ENCODE data around the gene RAD9A.
A peak's percentile ranks its signal among the peaks of the same experiment; 100 is the strongest.
"Not testable (repeated sequence)": the region's sequence is repeated elsewhere in the genome, so short reads cannot be mapped to it uniquely, and the experiment has no call there.

The RAD9A gene

GRCh38 chr11:67422891-67423290 is 31.1 kb downstream of the RAD9A start:
- ATAC-seq (ENCODE audit: low read depth) (no peak), DNase-seq (ENCODE audit: low spot score in 2 of 2) (no peak)
- Mint-ChIP-seq H3K27ac (no peak overlapping the region), H3K9me3 (no peaks in the 10 kb centered on the region), H3K4me3 (peak overlapping the region; percentile 33), H3K4me1 (peaks cover 27% of the 10 kb centered on the region), H3K36me3 (peaks cover 1% of the 10 kb centered on the region), H3K27me3 (no peaks in the 10 kb centered on the region)

- no peak for ATAC-seq (ENCODE audit: low read depth)
- Mint-ChIP-seq H3K9me3 (no peaks in the 10 kb centered on the region), H3K36me3 (peaks cover 1% of the 10 kb centered on the region), H3K4me3 (no peak overlapping the region), H3K27me3 (no peaks in the 10 kb centered on the region), H3K4me1 (peaks cover 23% of the 10 kb centered on the region), H3K27ac (no peak overlapping the region)
- DNase-seq (ENCODE audit: low spot score in 2 of 2): no peak
Measured at GRCh38 chr11:67423466-67423865, 31.7 kb downstream of the RAD9A start.

- ATAC-seq (ENCODE audit: low read depth) (no peak), DNase-seq (ENCODE audit: low spot score in 2 of 2) (no peak)
- H3K4me3 Mint-ChIP-seq: no peak overlapping the region
- no peaks in the 10 kb centered on the region for H3K9me3 Mint-ChIP-seq
- no peak overlapping the region for H3K27ac Mint-ChIP-seq
- no peaks in the 10 kb centered on the region for H3K27me3 Mint-ChIP-seq
- H3K4me1 Mint-ChIP-seq: peaks cover 27% of the 10 kb centered on the region
- H3K36me3 Mint-ChIP-seq: peaks cover 1% of the 10 kb centered on the region
Measured at GRCh38 chr11:67423891-67424613, 32.3 kb downstream of the RAD9A start.

- Mint-ChIP-seq H3K4me3 (peak overlapping the region; percentile 97), H3K4me1 (peaks cover 22% of the 10 kb centered on the region)
- DNase-seq (ENCODE audit: low spot score in 2 of 2); ATAC-seq (ENCODE audit: low read depth); H3K27me3 Mint-ChIP-seq; H3K9me3 Mint-ChIP-seq; H3K27ac Mint-ChIP-seq; H3K36me3 Mint-ChIP-seq: not testable (repeated sequence)
Measured at GRCh38 chr11:67427364-67427859, 35.6 kb downstream of the RAD9A start.

GRCh38 chr11:67428052-67429001 is 36.5 kb downstream of the RAD9A start, which contains the start of gene RPS6KB2:
TSS of gene RPS6KB2 (plus strand) at chr11:67428494. CDS start at chr11:67428546, 52 bp downstream.
- Mint-ChIP-seq H3K4me3 (peak within 1 kb of the TSS; percentile 97), H3K27ac (peak within 1 kb of the TSS; percentile 95)

DNA sequence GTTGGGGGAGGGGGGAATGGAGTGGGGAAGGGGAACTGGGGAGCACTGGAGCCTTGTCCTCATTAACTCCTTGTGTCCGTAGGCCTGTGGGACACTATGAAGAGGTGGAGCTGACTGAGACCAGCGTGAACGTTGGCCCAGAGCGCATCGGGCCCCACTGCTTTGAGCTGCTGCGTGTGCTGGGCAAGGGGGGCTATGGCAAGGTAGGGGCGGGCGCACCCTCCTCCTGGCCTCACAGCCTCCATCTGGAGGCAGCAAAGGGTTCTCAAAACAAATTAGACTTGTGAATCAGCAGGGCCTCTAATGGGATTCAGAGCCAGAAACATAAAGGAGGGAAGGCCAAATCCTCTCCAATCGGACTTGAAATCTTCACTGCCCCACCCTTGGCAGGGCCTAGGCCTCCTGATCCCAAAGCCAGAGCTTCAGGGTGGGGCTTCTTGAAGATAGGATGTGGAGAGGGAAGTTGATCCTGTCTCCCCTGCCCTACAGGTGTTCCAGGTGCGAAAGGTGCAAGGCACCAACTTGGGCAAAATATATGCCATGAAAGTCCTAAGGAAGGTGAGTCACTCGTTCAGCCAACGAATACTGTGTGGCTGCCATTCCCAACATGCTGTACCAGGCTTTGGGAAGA is 37.4 kb downstream of the RAD9A start:
- DNase-seq (ENCODE audit: low spot score in 2 of 2): no peak
- no peak for ATAC-seq (ENCODE audit: low read depth)
- peaks cover 28% of the 10 kb centered on the region for H3K4me1 Mint-ChIP-seq
- peak overlapping the region; percentile 95 for H3K27ac Mint-ChIP-seq
- H3K9me3 Mint-ChIP-seq: no peaks in the 10 kb centered on the region
- no peaks in the 10 kb centered on the region for H3K27me3 Mint-ChIP-seq
- peaks cover 7% of the 10 kb centered on the region for H3K36me3 Mint-ChIP-seq
- H3K4me3 Mint-ChIP-seq: peak overlapping the region; percentile 97

More at GRCh38 chr11:67428052-67429001, 36.5 kb downstream of the RAD9A start, which contains the start of gene RPS6KB2:
- ATAC-seq (ENCODE audit: low read depth) (peak; percentile 91), DNase-seq (ENCODE audit: low spot score in 2 of 2) (peak; percentile 98 to 100)
- no peaks in the 10 kb centered on the region for H3K9me3 Mint-ChIP-seq
- H3K36me3 Mint-ChIP-seq: peaks cover 7% of the 10 kb centered on the region
- peaks cover 21% of the 10 kb centered on the region for H3K4me1 Mint-ChIP-seq
- no peaks in the 10 kb centered on the region for H3K27me3 Mint-ChIP-seq

- no peak for ATAC-seq (ENCODE audit: low read depth)
- no peak overlapping the region for H3K27ac Mint-ChIP-seq
Measured at GRCh38 chr11:67429722-67430121, 37.9 kb downstream of the RAD9A start.

GRCh38 chr11:67431346-67432249 is 39.8 kb downstream of the RAD9A start:
- no peak for DNase-seq (ENCODE audit: low spot score in 2 of 2)
- Mint-ChIP-seq H3K4me1 (peaks cover 37% of the 10 kb centered on the region), H3K4me3 (no peak overlapping the region), H3K27ac (no peak overlapping the region), H3K36me3 (peaks cover 17% of the 10 kb centered on the region), H3K9me3 (no peaks in the 10 kb centered on the region), H3K27me3 (no peaks in the 10 kb centered on the region)
- no peak for ATAC-seq (ENCODE audit: low read depth)

More at GRCh38 chr11:67429722-67430121, 37.9 kb downstream of the RAD9A start:
- Mint-ChIP-seq H3K9me3 (no peaks in the 10 kb centered on the region), H3K4me1 (peaks cover 26% of the 10 kb centered on the region), H3K4me3 (peak overlapping the region; percentile 39), H3K27me3 (no peaks in the 10 kb centered on the region), H3K36me3 (peaks cover 7% of the 10 kb centered on the region)
- DNase-seq (ENCODE audit: low spot score in 2 of 2): no peak

DNA sequence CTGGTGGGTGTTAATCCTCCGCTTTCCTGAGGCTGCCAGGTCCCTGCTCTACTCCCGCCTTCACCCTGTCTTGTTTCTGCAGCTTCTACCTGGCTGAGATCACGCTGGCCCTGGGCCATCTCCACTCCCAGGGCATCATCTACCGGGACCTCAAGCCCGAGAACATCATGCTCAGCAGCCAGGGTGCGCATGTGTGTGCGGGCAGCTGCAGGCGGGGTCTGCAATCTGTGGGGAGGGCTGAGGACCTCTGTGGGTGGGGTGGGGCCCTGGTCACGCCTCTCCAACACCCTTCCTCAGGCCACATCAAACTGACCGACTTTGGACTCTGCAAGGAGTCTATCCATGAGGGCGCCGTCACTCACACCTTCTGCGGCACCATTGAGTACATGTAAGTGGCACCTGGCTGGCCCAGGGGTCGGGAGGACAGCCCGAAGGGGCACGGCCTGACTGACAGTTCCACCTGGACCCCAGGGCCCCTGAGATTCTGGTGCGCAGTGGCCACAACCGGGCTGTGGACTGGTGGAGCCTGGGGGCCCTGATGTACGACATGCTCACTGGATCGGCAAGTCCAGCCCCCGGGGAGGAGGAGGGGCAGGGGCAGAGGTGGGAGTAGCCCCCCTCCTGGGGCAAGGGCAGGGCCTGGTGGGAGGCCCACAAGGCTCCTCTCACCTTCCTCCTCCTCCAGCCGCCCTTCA is 41.0 kb downstream of the RAD9A start:
- peaks cover 18% of the 10 kb centered on the region for H3K36me3 Mint-ChIP-seq
- ATAC-seq (ENCODE audit: low read depth) (no peak), DNase-seq (ENCODE audit: low spot score in 2 of 2) (no peak)
- H3K27me3 Mint-ChIP-seq: no peaks in the 10 kb centered on the region
- H3K9me3 Mint-ChIP-seq: no peaks in the 10 kb centered on the region
- peak overlapping the region; percentile 75 for H3K27ac Mint-ChIP-seq
- no peak overlapping the region for H3K4me3 Mint-ChIP-seq
- H3K4me1 Mint-ChIP-seq: peaks cover 38% of the 10 kb centered on the region

DNA sequence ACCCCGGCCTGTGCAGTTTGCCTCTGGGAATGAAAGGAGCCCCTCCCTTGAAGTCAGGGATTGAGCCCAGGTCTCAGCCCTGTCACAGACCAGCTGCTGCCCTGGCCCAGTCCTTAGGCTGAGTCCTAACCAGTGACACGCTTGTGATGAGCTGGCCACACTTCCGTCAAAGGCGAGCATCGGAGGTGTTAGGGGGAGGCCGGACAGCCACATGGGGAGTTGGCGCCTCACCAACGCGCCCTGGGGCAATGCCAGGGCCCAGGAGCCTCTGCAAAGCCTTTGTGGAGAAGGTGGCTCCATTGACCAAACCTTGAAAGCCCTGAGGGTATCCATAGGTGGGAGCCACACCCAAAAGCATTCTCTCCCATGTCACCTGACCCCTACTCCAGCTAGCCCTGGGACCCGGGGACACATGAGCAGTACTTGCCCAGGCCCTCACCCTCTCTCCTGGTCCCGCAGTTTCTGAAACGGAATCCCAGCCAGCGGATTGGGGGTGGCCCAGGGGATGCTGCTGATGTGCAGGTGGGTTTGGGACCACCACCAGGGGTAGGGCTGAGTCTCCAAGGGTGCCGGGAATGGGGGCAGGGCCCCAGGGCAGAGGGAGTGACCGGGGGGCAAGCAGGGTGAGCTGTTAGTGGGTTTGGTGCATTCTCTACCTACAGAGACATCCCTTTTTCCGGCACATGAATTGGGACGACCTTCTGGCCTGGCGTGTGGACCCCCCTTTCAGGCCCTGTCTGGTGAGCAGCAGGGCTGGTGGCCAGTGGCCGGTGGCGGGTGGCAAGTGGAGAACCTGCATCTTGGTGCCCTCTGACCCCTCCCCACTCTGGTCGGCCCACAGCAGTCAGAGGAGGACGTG is 42.0 kb downstream of the RAD9A start:
- H3K27me3 Mint-ChIP-seq: no peaks in the 10 kb centered on the region
- no peak for DNase-seq (ENCODE audit: low spot score in 2 of 2)
- peak overlapping the region; percentile 75 for H3K27ac Mint-ChIP-seq
- peak overlapping the region; percentile 71 for H3K4me3 Mint-ChIP-seq
- no peak for ATAC-seq (ENCODE audit: low read depth)
- peaks cover 18% of the 10 kb centered on the region for H3K36me3 Mint-ChIP-seq
- H3K4me1 Mint-ChIP-seq: peaks cover 35% of the 10 kb centered on the region
- H3K9me3 Mint-ChIP-seq: no peaks in the 10 kb centered on the region

GRCh38 chr11:67434395-67434881 is 42.7 kb downstream of the RAD9A start:
- peaks cover 21% of the 10 kb centered on the region for H3K36me3 Mint-ChIP-seq

More at GRCh38 chr11:67434395-67434881, 42.7 kb downstream of the RAD9A start:
- ATAC-seq (ENCODE audit: low read depth) (no peak), DNase-seq (ENCODE audit: low spot score in 2 of 2) (no peak)
- peak overlapping the region; percentile 71 for H3K4me3 Mint-ChIP-seq
- no peaks in the 10 kb centered on the region for H3K27me3 Mint-ChIP-seq
- peak overlapping the region; percentile 75 for H3K27ac Mint-ChIP-seq
- H3K4me1 Mint-ChIP-seq: peaks cover 41% of the 10 kb centered on the region
- no peaks in the 10 kb centered on the region for H3K9me3 Mint-ChIP-seq
